Measurements from ENCODE around the gene PPP3R1.

Gene PPP3R1

GRCh38 chr2:68251187-68251854 is 1.0 kb downstream of the PPP3R1 start:
- peak; percentile 87 for DNase-seq (ENCODE audit: low read depth)
- TF ChIP-seq CTCF (conservative IDR thresholded peaks at IDR 0.05; ENCODE audit: low read depth, low read length) = peak; percentile 82
- peak overlapping the region; percentile 93 for H3K4me3 ChIP-seq (ENCODE audit: low read depth, low read length)

- peak overlapping the region; percentile 93 for H3K4me3 ChIP-seq (ENCODE audit: low read depth, low read length)
- DNase-seq (ENCODE audit: low read depth) = no peak
- no peak for TF ChIP-seq CTCF (conservative IDR thresholded peaks at IDR 0.05; ENCODE audit: low read depth, low read length)
Observed at GRCh38 chr2:68250652-68251186, 1.6 kb downstream of the PPP3R1 start.

GRCh38 chr2:68250196-68250595 is 2.1 kb downstream of the PPP3R1 start:
- no peak for TF ChIP-seq CTCF (conservative IDR thresholded peaks at IDR 0.05; ENCODE audit: low read depth, low read length)
- no peak for DNase-seq (ENCODE audit: low read depth)
- peak overlapping the region; percentile 93 for H3K4me3 ChIP-seq (ENCODE audit: low read depth, low read length)

DNA sequence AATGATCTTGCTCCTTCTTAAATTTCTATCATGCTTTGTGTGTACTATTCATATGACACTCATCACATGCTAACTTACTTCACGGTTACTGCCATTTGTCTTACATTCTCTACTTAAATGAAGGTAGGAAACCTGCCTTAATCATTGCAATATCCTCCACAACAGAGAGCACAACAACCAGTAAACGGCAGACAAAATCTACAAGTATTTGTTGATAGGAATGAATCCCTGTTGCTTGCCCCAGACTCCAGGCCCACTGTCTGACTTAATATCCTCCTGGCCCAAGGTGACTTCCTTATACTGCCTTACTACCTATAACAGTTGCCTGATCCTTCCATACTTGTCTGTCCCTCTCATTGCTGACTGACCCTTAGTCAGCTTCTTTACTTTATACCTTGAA is 3.5 kb downstream of the PPP3R1 start:
- TF ChIP-seq CTCF (conservative IDR thresholded peaks at IDR 0.05; ENCODE audit: low read depth, low read length) = no peak
- no peak overlapping the region for H3K4me3 ChIP-seq (ENCODE audit: low read depth, low read length)
- DNase-seq (ENCODE audit: low read depth) = no peak

- no peak for DNase-seq (ENCODE audit: low read depth)
- TF ChIP-seq CTCF (conservative IDR thresholded peaks at IDR 0.05; ENCODE audit: low read depth, low read length) = no peak
- H3K4me3 ChIP-seq (ENCODE audit: low read depth, low read length) = no peak overlapping the region
Observed at GRCh38 chr2:68248361-68248760, 4.0 kb downstream of the PPP3R1 start.

GRCh38 chr2:68246396-68246795 is 5.9 kb downstream of the PPP3R1 start:
- no peak for DNase-seq (ENCODE audit: low read depth)
- TF ChIP-seq CTCF (conservative IDR thresholded peaks at IDR 0.05; ENCODE audit: low read depth, low read length) = no peak
- no peak overlapping the region for H3K4me3 ChIP-seq (ENCODE audit: low read depth, low read length)

DNA sequence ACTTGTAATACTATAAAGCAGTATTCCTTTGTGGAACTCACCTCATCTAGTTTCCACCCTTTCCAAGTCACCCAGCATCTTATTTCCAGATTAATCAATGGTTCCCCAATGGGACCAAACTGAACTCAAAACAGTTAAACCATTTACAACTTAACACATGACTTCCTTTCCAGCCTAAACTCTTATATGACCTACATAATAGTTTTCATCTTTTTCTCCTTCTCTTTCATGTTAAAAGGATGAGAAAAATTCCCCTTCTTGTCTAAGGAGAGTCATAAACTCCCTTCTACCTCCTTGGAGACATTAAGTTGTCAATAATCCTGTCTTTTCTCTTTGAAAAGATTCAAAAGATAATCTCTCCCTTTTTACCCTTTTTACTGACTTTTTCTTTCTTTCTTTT is 6.7 kb downstream of the PPP3R1 start:
- DNase-seq (ENCODE audit: low read depth) = no peak
- TF ChIP-seq CTCF (conservative IDR thresholded peaks at IDR 0.05; ENCODE audit: low read depth, low read length) = no peak
- no peak overlapping the region for H3K4me3 ChIP-seq (ENCODE audit: low read depth, low read length)
